Peyer's patch (tissue), 4 donors: ENCODE measurements around the gene KIF26B. TPM values are rescaled to one million over a fixed set of nuclear protein-coding genes. Genes with fewer than 3 reads are reported as not detected.

Experiments
- DNase-seq, 3 donors: peaks; one replicate each; pipeline ENCODE4 v3.0.0-alpha.2; 2017 to 2019
- H3K27ac ChIP-seq, 4 donors: fragments of 200-600 bp; sonication (generic); one replicate each; pipeline ENCODE4 v1.5.1; 2016 to 2019
- H3K27me3 ChIP-seq, 2 donors: fragments of 200-600 bp; sonication (generic); one replicate each; pipeline ENCODE4 v1.5.1; 2019
- H3K36me3 ChIP-seq, 3 donors: fragments of 200-600 bp; sonication (generic); one replicate each; pipeline ENCODE4 v1.5.1; 2016 to 2019
- H3K4me1 ChIP-seq, 4 donors: fragments of 200-600 bp; sonication (generic); one replicate each; pipeline ENCODE4 v1.5.1; 2016 to 2019
- H3K4me3 ChIP-seq, 4 donors: fragments of 200-600 bp; sonication (generic); 1 replicate in 3 of 4; 2 replicates in 1 of 4; pipeline ENCODE4 v1.5.1; 2016 to 2019; ENCODE audit warnings: mild to moderate bottlenecking in 1 of 4
- H3K9me3 ChIP-seq, 4 donors: fragments of 200-600 bp; sonication (generic); one replicate each; pipeline ENCODE4 v1.5.1; 2016 to 2019; ENCODE audit warnings: mild to moderate bottlenecking in 1 of 4
- CTCF ChIP-seq, 6 experiments: fragments of 450-650 bp in 4 of 6; fragments of 200-600 bp in 2 of 6; sonication (generic) in 1 of 6; IDR thresholded peaks; one replicate each; pipeline ENCODE4 v1.5.1; 2017 to 2019; ENCODE audit warnings: antibody characterized with exemption in 6 of 6, mild to moderate bottlenecking in 3 of 6, moderate library complexity in 1 of 6
- POLR2A ChIP-seq, 2 donors: fragments of 450-650 bp; IDR thresholded peaks; one replicate each; pipeline ENCODE4 v1.5.1; 2017; ENCODE audit warnings: antibody characterized with exemption in 2 of 2, mild to moderate bottlenecking in 2 of 2, moderate library complexity in 2 of 2
- total RNA-seq, 4 donors: library from RNA; depleted of rRNA; stranded (reverse); fragments of >200 nt; gene quantifications; one replicate each; pipeline ENCODE4 v1.1.0, GENCODE V29; 2016

Gene KIF26B
- total RNA-seq, 4 donors from 2014 or later: 0.70 to 1.6 (median 1.1) TPM

GRCh38 chr1:245700631-245701030, 545.8 kb downstream of the KIF26B start:
- no peak for TF ChIP-seq CTCF (IDR thresholded peaks at IDR 0.05)
- TF ChIP-seq POLR2A (IDR thresholded peaks at IDR 0.05): no peak
- Histone ChIP-seq H3K4me3 (no peak overlapping the region), H3K9me3 (no peaks in the 10 kb centered on the region), H3K27me3 (no peaks in the 10 kb centered on the region), H3K36me3 (no peaks in the 10 kb centered on the region), H3K27ac (no peak overlapping the region), H3K4me1 (no peaks in the 10 kb centered on the region)
- DNase-seq: no peak

GRCh38 chr1:245701631-245702030, 546.8 kb downstream of the KIF26B start:
- H3K4me1 ChIP-seq: no peaks in the 10 kb centered on the region
- no peak for DNase-seq
- H3K27ac ChIP-seq: no peak overlapping the region
- H3K36me3 ChIP-seq: no peaks in the 10 kb centered on the region
- H3K9me3 ChIP-seq: no peaks in the 10 kb centered on the region
- no peak overlapping the region for H3K4me3 ChIP-seq
- TF ChIP-seq POLR2A (IDR thresholded peaks at IDR 0.05) (no peak), CTCF (IDR thresholded peaks at IDR 0.05) (no peak)
- H3K27me3 ChIP-seq: no peaks in the 10 kb centered on the region

DNA sequence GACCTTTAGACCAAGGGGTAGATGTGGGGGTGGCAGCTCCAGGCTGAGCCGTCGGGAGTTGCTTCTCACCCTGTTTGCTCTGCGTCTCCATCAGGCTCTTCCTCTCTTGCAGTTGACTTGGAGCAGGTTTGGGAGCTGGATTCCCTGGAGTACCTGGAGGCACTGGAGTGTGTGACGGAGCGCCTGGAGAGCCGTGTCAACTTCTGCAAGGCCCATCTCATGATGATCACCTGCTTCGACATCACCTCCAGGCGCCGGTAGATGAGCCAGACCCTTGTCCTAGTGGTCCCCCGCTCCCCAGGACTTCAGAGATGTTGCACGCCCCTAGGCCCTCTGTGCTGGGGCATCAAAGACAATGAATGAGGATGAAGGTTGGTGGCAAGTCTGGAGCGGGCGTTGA, 547.6 kb downstream of the KIF26B start:
- H3K4me3 ChIP-seq: no peak overlapping the region
- H3K36me3 ChIP-seq: no peaks in the 10 kb centered on the region
- DNase-seq: no peak
- no peaks in the 10 kb centered on the region for H3K9me3 ChIP-seq
- H3K27me3 ChIP-seq: no peaks in the 10 kb centered on the region
- no peak overlapping the region for H3K27ac ChIP-seq
- no peaks in the 10 kb centered on the region for H3K4me1 ChIP-seq
- TF ChIP-seq CTCF (IDR thresholded peaks at IDR 0.05): no peak
- TF ChIP-seq POLR2A (IDR thresholded peaks at IDR 0.05): no peak

- H3K27ac ChIP-seq: no peak overlapping the region
- no peak for TF ChIP-seq POLR2A (IDR thresholded peaks at IDR 0.05)
- no peak for TF ChIP-seq CTCF (IDR thresholded peaks at IDR 0.05)
- no peaks in the 10 kb centered on the region for H3K27me3 ChIP-seq
- no peaks in the 10 kb centered on the region for H3K9me3 ChIP-seq
- no peaks in the 10 kb centered on the region for H3K4me1 ChIP-seq
- H3K4me3 ChIP-seq: no peak overlapping the region
- peak in 1 of 3 donors; percentile 28 for DNase-seq
- H3K36me3 ChIP-seq: no peaks in the 10 kb centered on the region
Observed at GRCh38 chr1:245704341-245704740, 549.6 kb downstream of the KIF26B start.

DNA sequence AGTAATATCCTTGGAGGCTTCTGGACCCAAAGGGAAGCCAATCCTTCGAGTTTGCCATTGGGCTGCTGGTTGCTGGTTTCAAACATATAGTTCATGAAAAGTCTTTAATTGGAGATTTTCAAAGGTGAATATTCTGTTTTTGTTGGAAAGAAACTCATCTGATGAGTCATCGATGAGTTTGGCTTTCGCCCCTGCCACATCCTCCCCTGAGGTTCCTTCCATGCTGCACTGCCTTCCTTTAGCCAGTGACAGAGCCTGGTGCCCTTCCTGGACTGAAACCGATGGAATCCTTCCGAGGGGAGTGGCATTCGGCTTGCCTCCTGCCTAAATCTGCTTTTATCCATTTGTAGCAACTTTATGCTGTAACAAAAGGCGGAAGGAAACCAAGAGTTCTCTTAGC, 550.0 kb downstream of the KIF26B start:
- TF ChIP-seq POLR2A (IDR thresholded peaks at IDR 0.05) (no peak), CTCF (IDR thresholded peaks at IDR 0.05) (no peak)
- Histone ChIP-seq H3K27me3 (no peaks in the 10 kb centered on the region), H3K4me3 (no peak overlapping the region), H3K4me1 (no peaks in the 10 kb centered on the region), H3K27ac (no peak overlapping the region), H3K36me3 (no peaks in the 10 kb centered on the region), H3K9me3 (no peaks in the 10 kb centered on the region)
- no peak for DNase-seq

- H3K4me3 ChIP-seq: no peak overlapping the region
- TF ChIP-seq CTCF (IDR thresholded peaks at IDR 0.05) (no peak), POLR2A (IDR thresholded peaks at IDR 0.05) (no peak)
- H3K9me3 ChIP-seq: no peaks in the 10 kb centered on the region
- no peaks in the 10 kb centered on the region for H3K4me1 ChIP-seq
- peak in 1 of 3 donors; percentile 30 for DNase-seq
- H3K27ac ChIP-seq: no peak overlapping the region
- H3K36me3 ChIP-seq: no peaks in the 10 kb centered on the region
- H3K27me3 ChIP-seq: no peaks in the 10 kb centered on the region
Observed at GRCh38 chr1:245707941-245708340, 553.2 kb downstream of the KIF26B start.
